Measurements from ENCODE around the gene DPH3. TPM values are rescaled to one million over a fixed set of nuclear protein-coding genes. Genes with fewer than 3 reads are reported as not detected.

Gene DPH3
- total RNA-seq, 6 experiments from 2014 or later = 35.5 to 49.8 (median 44.3) TPM

DNA sequence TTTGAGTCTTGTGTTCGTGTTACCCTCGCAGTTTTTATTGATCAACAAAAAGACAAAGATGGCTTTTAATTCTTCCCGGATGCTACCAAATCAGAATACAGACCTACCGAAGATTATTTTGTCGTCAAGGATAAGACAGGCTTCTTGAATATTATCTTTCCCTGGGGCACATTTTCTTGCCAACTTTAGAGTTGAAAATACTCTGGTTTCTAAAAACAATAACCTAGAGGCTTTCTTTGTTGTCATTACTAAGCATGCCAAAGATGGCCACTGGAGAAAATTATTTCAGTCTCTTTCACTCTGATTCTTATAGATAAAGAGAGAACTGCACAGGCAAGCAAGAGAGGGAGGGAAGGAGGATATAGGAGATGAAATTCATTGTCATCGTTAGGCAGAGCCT lies 34.1 kb upstream of the DPH3 start:
- no peak overlapping the region for H3K4me3 Mint-ChIP-seq
- H3K27ac Mint-ChIP-seq = no peak overlapping the region
- no peaks in the 10 kb centered on the region for H3K27me3 Mint-ChIP-seq (ENCODE audit: insufficient read depth)
- H3K36me3 Mint-ChIP-seq (ENCODE audit: low read depth) = peaks cover 36% of the 10 kb centered on the region
- TF ChIP-seq, protein P1, sequence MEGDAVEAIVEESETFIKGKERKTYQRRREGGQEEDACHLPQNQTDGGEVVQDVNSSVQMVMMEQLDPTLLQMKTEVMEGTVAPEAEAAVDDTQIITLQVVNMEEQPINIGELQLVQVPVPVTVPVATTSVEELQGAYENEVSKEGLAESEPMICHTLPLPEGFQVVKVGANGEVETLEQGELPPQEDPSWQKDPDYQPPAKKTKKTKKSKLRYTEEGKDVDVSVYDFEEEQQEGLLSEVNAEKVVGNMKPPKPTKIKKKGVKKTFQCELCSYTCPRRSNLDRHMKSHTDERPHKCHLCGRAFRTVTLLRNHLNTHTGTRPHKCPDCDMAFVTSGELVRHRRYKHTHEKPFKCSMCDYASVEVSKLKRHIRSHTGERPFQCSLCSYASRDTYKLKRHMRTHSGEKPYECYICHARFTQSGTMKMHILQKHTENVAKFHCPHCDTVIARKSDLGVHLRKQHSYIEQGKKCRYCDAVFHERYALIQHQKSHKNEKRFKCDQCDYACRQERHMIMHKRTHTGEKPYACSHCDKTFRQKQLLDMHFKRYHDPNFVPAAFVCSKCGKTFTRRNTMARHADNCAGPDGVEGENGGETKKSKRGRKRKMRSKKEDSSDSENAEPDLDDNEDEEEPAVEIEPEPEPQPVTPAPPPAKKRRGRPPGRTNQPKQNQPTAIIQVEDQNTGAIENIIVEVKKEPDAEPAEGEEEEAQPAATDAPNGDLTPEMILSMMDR (IDR thresholded peaks at IDR 0.05) = no peak
- H3K4me1 Mint-ChIP-seq (ENCODE audit: low read depth) = peaks cover 17% of the 10 kb centered on the region
- peaks cover under 1% of the 10 kb centered on the region for H3K9me3 Mint-ChIP-seq
- no peak for DNase-seq

DNA sequence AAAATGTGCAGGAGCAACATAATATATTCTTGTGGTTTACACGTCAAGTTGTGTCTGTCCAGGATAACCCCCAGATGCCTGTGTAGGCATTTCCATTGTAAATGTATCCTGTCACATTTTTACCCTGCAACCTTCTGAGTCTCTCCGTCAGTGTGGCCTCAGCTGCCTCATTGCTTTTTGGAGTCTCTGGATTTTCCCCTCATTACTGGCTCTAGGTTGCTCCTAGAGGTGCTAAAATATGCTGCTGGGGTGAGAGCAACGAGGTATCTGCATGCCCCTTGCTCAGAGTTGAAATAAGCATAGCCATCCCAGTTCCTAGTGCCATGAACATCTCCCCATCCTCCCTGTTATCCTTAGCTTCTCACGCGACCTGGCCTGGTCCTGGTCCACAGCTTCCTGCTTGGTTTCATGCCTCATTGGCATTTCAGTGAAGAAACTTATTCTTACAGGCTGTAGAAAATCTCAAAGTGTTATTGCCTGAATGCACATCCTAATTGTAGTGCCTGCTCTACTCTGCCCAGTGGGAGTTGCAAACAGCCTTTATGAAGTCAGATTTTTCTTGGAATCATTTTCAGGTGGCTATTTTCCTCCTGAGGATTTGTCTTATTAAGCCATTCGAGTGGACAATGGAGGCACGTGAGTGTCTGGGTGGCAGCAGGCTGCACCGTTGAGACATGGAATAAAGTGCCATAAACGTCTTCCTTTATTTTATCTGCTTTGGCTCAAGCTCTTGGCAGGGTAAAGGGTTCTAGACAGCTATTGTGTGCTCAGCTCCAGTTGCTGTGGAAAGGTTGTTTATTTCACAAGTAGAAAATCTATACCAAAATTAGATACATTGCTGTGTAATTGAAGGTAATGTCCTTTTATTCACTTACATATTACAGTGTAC lies 33.5 kb upstream of the DPH3 start:
- H3K4me3 Mint-ChIP-seq = no peak overlapping the region
- no peaks in the 10 kb centered on the region for H3K27me3 Mint-ChIP-seq (ENCODE audit: insufficient read depth)
- peaks cover 17% of the 10 kb centered on the region for H3K4me1 Mint-ChIP-seq (ENCODE audit: low read depth)
- DNase-seq = no peak
- H3K9me3 Mint-ChIP-seq = peaks cover 7% of the 10 kb centered on the region
- no peak overlapping the region for H3K27ac Mint-ChIP-seq
- TF ChIP-seq, protein P1 (IDR thresholded peaks at IDR 0.05) = no peak
- peaks cover 38% of the 10 kb centered on the region for H3K36me3 Mint-ChIP-seq (ENCODE audit: low read depth)

DNA sequence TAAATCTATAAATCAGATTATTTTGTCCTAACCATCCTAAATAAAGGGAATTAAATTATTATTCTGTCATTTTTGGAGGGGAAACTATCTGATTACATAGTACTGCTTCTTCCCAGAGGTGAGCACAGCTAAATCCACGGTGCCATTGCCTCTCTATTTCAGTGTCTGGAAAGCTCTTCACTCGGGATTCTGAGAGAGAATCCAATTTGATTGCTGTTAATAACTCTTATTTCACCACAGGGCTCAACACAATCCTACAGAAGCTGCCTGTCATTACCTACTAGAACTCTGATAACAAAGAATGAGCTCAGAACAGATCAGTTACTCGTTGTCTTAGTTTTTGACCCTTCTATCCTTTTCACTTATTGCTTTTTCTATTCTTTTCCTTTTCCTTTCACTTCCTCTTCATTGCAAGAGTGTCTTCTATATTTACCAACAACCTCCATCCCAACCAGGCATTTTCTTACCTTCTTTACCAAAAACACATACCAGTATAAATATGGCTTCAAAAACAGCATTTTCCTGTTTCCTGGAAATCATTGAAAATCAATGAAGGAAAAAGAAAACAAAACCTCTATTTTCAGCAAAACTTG lies 30.7 kb upstream of the DPH3 start:
- H3K36me3 Mint-ChIP-seq (ENCODE audit: low read depth) = peaks cover 34% of the 10 kb centered on the region; the same call in 1 of the 2 replicates
- H3K27ac Mint-ChIP-seq = no peak overlapping the region
- TF ChIP-seq, protein P1 (IDR thresholded peaks at IDR 0.05) = no peak
- no peak for DNase-seq
- peaks cover 29% of the 10 kb centered on the region for H3K4me1 Mint-ChIP-seq (ENCODE audit: low read depth)
- H3K4me3 Mint-ChIP-seq = no peak overlapping the region
- H3K27me3 Mint-ChIP-seq (ENCODE audit: insufficient read depth) = no peaks in the 10 kb centered on the region
- peaks cover 7% of the 10 kb centered on the region for H3K9me3 Mint-ChIP-seq

DNA sequence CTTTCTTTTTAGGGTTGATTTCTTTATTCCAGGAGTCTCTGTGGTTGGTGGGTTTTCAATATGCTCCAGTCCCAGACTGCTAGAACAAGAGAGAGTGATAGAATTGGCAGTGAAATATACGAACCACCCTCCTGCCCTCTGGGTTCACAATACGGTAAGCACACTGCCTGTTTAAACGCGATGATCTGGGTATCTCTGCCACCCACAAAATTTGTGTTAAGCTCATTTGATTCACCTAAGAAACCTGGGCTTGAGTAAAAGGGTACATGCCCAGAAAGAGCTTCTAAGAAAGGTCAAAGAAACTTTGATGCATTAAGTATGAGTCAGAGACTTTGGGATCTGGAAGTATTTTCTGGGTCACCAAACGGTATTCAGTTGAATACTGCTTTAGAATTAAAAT lies 30.1 kb upstream of the DPH3 start:
- no peak for DNase-seq
- Mint-ChIP-seq H3K27ac (no peak overlapping the region), H3K9me3 (peaks cover 7% of the 10 kb centered on the region), H3K4me1 (ENCODE audit: low read depth) (peaks cover 32% of the 10 kb centered on the region), H3K4me3 (no peak overlapping the region), H3K36me3 (ENCODE audit: low read depth) (peaks cover 34% of the 10 kb centered on the region; the same call in 1 of the 2 replicates), H3K27me3 (ENCODE audit: insufficient read depth) (no peaks in the 10 kb centered on the region)
- TF ChIP-seq, protein P1 (IDR thresholded peaks at IDR 0.05) = no peak

DNA sequence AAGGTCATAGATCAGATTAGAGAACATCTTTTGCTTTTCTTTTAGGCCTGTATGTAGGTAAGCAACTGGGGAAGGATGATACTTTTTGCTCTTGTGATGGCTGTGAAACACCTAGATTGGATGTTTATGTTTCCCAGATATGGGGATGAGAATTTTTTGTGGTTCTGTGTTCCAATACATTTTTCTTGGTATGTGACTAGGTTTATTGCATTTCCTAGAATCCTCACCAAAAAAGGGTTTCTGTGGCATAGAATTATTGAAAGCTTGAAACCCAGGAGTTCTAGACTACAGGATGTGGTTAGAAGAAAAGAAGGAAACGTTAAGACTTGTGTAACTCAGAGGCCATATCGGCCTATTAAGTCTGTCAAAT lies 26.1 kb upstream of the DPH3 start:
- Mint-ChIP-seq H3K36me3 (ENCODE audit: low read depth) (peaks cover 14% of the 10 kb centered on the region; the same call in 1 of the 2 replicates), H3K9me3 (peaks cover 7% of the 10 kb centered on the region), H3K27ac (peak overlapping the region; percentile 49; the same call in 1 of the 2 replicates), H3K4me1 (ENCODE audit: low read depth) (peaks cover 39% of the 10 kb centered on the region), H3K27me3 (ENCODE audit: insufficient read depth) (no peaks in the 10 kb centered on the region; the same call in 1 of the 2 replicates), H3K4me3 (no peak overlapping the region)
- no peak for DNase-seq
- TF ChIP-seq, protein P1 (IDR thresholded peaks at IDR 0.05) = no peak
